Duodenal mucosa (tissue), 2 donors: ENCODE measurements around the gene MGAT3.

Experiments used
- H3K27ac ChIP-seq: one replicate; pipeline ENCODE4 v1.7.0; 2013; ENCODE audit warnings: low read depth, low read length
- H3K27me3 ChIP-seq, 2 donors: one replicate each; pipeline ENCODE4 v1.7.0; 2013; ENCODE audit warnings: low read length in 2 of 2, control low read depth in 1 of 2; ENCODE audit not compliant: insufficient read depth in 2 of 2, control insufficient read depth in 1 of 2
- H3K36me3 ChIP-seq, 2 donors: one replicate each; pipeline ENCODE4 v1.7.0; 2013; ENCODE audit warnings: low read length in 2 of 2, control low read depth in 1 of 2; ENCODE audit not compliant: insufficient read depth in 2 of 2, control insufficient read depth in 1 of 2
- H3K4me1 ChIP-seq, 2 donors: one replicate each; pipeline ENCODE4 v1.7.0; 2013; ENCODE audit warnings: low read length in 2 of 2, control low read depth in 1 of 2; ENCODE audit not compliant: insufficient read depth in 2 of 2, control insufficient read depth in 1 of 2
- H3K4me3 ChIP-seq, 2 donors: one replicate each; pipeline ENCODE4 v1.7.0; 2013; ENCODE audit warnings: low read length in 2 of 2, low read depth in 1 of 2
- H3K9ac ChIP-seq, 2 donors: one replicate each; pipeline ENCODE4 v1.7.0; 2013; ENCODE audit warnings: low read length in 2 of 2, low read depth in 1 of 2
- H3K9me3 ChIP-seq, 2 donors: one replicate each; pipeline ENCODE4 v1.7.0; 2013; ENCODE audit warnings: low read length in 2 of 2, control low read depth in 1 of 2; ENCODE audit not compliant: control insufficient read depth in 1 of 2

MGAT3 gene

GRCh38 chr22:39510529-39511149, 53.8 kb downstream of the MGAT3 start:
- H3K4me3 ChIP-seq: no peak overlapping the region
- no peak overlapping the region for H3K9ac ChIP-seq
- peaks cover 0 to 8% of the 10 kb centered on the region in 2 donors for H3K4me1 ChIP-seq
- H3K9me3 ChIP-seq: no peaks in the 10 kb centered on the region
- H3K36me3 ChIP-seq: peaks cover 74 to 96% of the 10 kb centered on the region in 2 donors
- H3K27me3 ChIP-seq: no peaks in the 10 kb centered on the region
- no peak overlapping the region for H3K27ac ChIP-seq

- H3K4me3 ChIP-seq: no peak overlapping the region
- H3K36me3 ChIP-seq: peaks cover 69 to 95% of the 10 kb centered on the region in 2 donors
- peaks cover 0 to 8% of the 10 kb centered on the region in 2 donors for H3K4me1 ChIP-seq
- H3K27me3 ChIP-seq: no peaks in the 10 kb centered on the region
- H3K9ac ChIP-seq: no peak overlapping the region
- no peak overlapping the region for H3K27ac ChIP-seq
- no peaks in the 10 kb centered on the region for H3K9me3 ChIP-seq
These were observed 54.4 kb downstream of the MGAT3 start for GRCh38 chr22:39511226-39511625.

- Histone ChIP-seq H3K27me3 (no peaks in the 10 kb centered on the region), H3K27ac (no peak overlapping the region), H3K4me1 (peaks cover 0 to 8% of the 10 kb centered on the region in 2 donors), H3K4me3 (no peak overlapping the region), H3K9me3 (no peaks in the 10 kb centered on the region), H3K36me3 (peaks cover 61 to 89% of the 10 kb centered on the region in 2 donors), H3K9ac (no peak overlapping the region)
These were observed 55.2 kb downstream of the MGAT3 start for GRCh38 chr22:39512026-39512425.

GRCh38 chr22:39513791-39514190, 57.0 kb downstream of the MGAT3 start:
- Histone ChIP-seq H3K27me3 (no peaks in the 10 kb centered on the region), H3K4me3 (no peak overlapping the region), H3K9ac (no peak overlapping the region), H3K4me1 (peaks cover 7 to 9% of the 10 kb centered on the region in 2 donors), H3K36me3 (peaks cover 50 to 77% of the 10 kb centered on the region in 2 donors), H3K9me3 (no peaks in the 10 kb centered on the region), H3K27ac (no peak overlapping the region)

- Histone ChIP-seq H3K27ac (no peak overlapping the region), H3K9ac (no peak overlapping the region), H3K9me3 (no peaks in the 10 kb centered on the region), H3K4me1 (peaks cover 12 to 15% of the 10 kb centered on the region in 2 donors), H3K27me3 (no peaks in the 10 kb centered on the region), H3K4me3 (no peak overlapping the region), H3K36me3 (peaks cover 49 to 70% of the 10 kb centered on the region in 2 donors)
These were observed 57.7 kb downstream of the MGAT3 start for GRCh38 chr22:39514373-39514973.

GRCh38 chr22:39515266-39516050, 58.6 kb downstream of the MGAT3 start:
- Histone ChIP-seq H3K36me3 (peaks cover 45 to 63% of the 10 kb centered on the region in 2 donors), H3K9me3 (no peaks in the 10 kb centered on the region), H3K27me3 (no peaks in the 10 kb centered on the region), H3K4me3 (no peak overlapping the region), H3K4me1 (peaks cover 12 to 16% of the 10 kb centered on the region in 2 donors), H3K9ac (no peak overlapping the region), H3K27ac (no peak overlapping the region)

GRCh38 chr22:39517470-39517869, 60.7 kb downstream of the MGAT3 start:
- H3K4me3 ChIP-seq: no peak overlapping the region
- no peak overlapping the region for H3K27ac ChIP-seq
- H3K9me3 ChIP-seq: no peaks in the 10 kb centered on the region
- H3K27me3 ChIP-seq: no peaks in the 10 kb centered on the region
- H3K4me1 ChIP-seq: peaks cover 13 to 28% of the 10 kb centered on the region in 2 donors
- no peak overlapping the region for H3K9ac ChIP-seq
- peaks cover 35 to 58% of the 10 kb centered on the region in 2 donors for H3K36me3 ChIP-seq

- peaks cover 41 to 59% of the 10 kb centered on the region in 2 donors for H3K36me3 ChIP-seq
- peaks cover 21 to 36% of the 10 kb centered on the region in 2 donors for H3K4me1 ChIP-seq
- H3K9ac ChIP-seq: peak overlapping the region in 1 of 2 donors; percentile 96
- no peaks in the 10 kb centered on the region for H3K27me3 ChIP-seq
- H3K9me3 ChIP-seq: no peaks in the 10 kb centered on the region
- peak overlapping the region in 1 of 2 donors; percentile 94 for H3K4me3 ChIP-seq
- no peak overlapping the region for H3K27ac ChIP-seq
These were observed 61.5 kb downstream of the MGAT3 start for GRCh38 chr22:39518144-39518786.

- H3K36me3 ChIP-seq: peaks cover 36 to 56% of the 10 kb centered on the region in 2 donors
- H3K4me1 ChIP-seq: peaks cover 23 to 38% of the 10 kb centered on the region in 2 donors
These were observed 62.3 kb downstream of the MGAT3 start for GRCh38 chr22:39518996-39519680.

More at GRCh38 chr22:39518996-39519680, 62.3 kb downstream of the MGAT3 start:
- Histone ChIP-seq H3K9me3 (no peaks in the 10 kb centered on the region), H3K27me3 (no peaks in the 10 kb centered on the region), H3K4me3 (peak overlapping the region; percentile 93 to 94), H3K27ac (peak overlapping the region; percentile 99), H3K9ac (peak overlapping the region; percentile 90 to 96)
